ENCODE measurements around the gene ULBP2. TPM values are rescaled to one million over a fixed set of nuclear protein-coding genes. Genes with fewer than 3 reads are reported as not detected.

Gene ULBP2
- polyA plus RNA-seq (2013, experiment 1 of 2) = not detected
- not detected for polyA plus RNA-seq (2013, experiment 2 of 2)

- H3K9ac ChIP-seq (ENCODE audit: low read depth, low read length) = no peak within 1 kb of the TSS
- H3K27me3 ChIP-seq (ENCODE audit: insufficient read depth, low read length) = peaks cover 87% of the 10 kb centered on the region
- H3K9me3 ChIP-seq (ENCODE audit: insufficient read depth, low read depth, low read length) = peaks cover 3% of the 10 kb centered on the region; the same call in 1 of the 2 replicates
- H3K36me3 ChIP-seq (ENCODE audit: insufficient read depth, low read length) = no peaks in the 10 kb centered on the region
- no peaks in the 10 kb centered on the region for H3K4me1 ChIP-seq (ENCODE audit: insufficient read depth, low read length)
- peak within 1 kb of the TSS; percentile 67 for H3K4me3 ChIP-seq (ENCODE audit: low read length)
- 1% methylated on average over 61 of the region's 62 CpGs for WGBS
- H3K27ac ChIP-seq (ENCODE audit: low read depth, low read length) = no peak within 1 kb of the TSS
Observed at GRCh38 chr6:149941583-149942460, at the start of gene ULBP2. ULBP2 (plus strand) TSS chr6:149942014; CDS start chr6:149942073, 59 bp downstream.

GRCh38 chr6:149895048-149895590, 46.7 kb upstream of the ULBP2 start:
- Histone ChIP-seq H3K36me3 (ENCODE audit: insufficient read depth, low read length) (no peaks in the 10 kb centered on the region), H3K4me3 (ENCODE audit: low read length) (no peak overlapping the region), H3K4me1 (ENCODE audit: insufficient read depth, low read length) (no peaks in the 10 kb centered on the region), H3K27me3 (ENCODE audit: insufficient read depth, low read length) (no peaks in the 10 kb centered on the region), H3K9ac (ENCODE audit: low read depth, low read length) (no peak overlapping the region), H3K9me3 (ENCODE audit: insufficient read depth, low read depth, low read length) (no peaks in the 10 kb centered on the region), H3K27ac (ENCODE audit: low read depth, low read length) (no peak overlapping the region)
- WGBS = 67% methylated on average over 7 of the region's 7 CpGs

- WGBS = 92% methylated on average over 5 of the region's 5 CpGs
- no peaks in the 10 kb centered on the region for H3K9me3 ChIP-seq (ENCODE audit: insufficient read depth, low read depth, low read length)
- no peak overlapping the region for H3K4me3 ChIP-seq (ENCODE audit: low read length)
- H3K36me3 ChIP-seq (ENCODE audit: insufficient read depth, low read length) = no peaks in the 10 kb centered on the region
- no peaks in the 10 kb centered on the region for H3K27me3 ChIP-seq (ENCODE audit: insufficient read depth, low read length)
- H3K4me1 ChIP-seq (ENCODE audit: insufficient read depth, low read length) = no peaks in the 10 kb centered on the region
- H3K9ac ChIP-seq (ENCODE audit: low read depth, low read length) = no peak overlapping the region
- no peak overlapping the region for H3K27ac ChIP-seq (ENCODE audit: low read depth, low read length)
Observed at GRCh38 chr6:149895833-149896271, 46.0 kb upstream of the ULBP2 start.

GRCh38 chr6:149896491-149896890, 45.3 kb upstream of the ULBP2 start:
- no peaks in the 10 kb centered on the region for H3K36me3 ChIP-seq (ENCODE audit: insufficient read depth, low read length)
- no peak overlapping the region for H3K27ac ChIP-seq (ENCODE audit: low read depth, low read length)
- WGBS = 97% methylated on average over 3 of the region's 3 CpGs
- H3K4me1 ChIP-seq (ENCODE audit: insufficient read depth, low read length) = no peaks in the 10 kb centered on the region
- no peaks in the 10 kb centered on the region for H3K9me3 ChIP-seq (ENCODE audit: insufficient read depth, low read depth, low read length)
- no peak overlapping the region for H3K9ac ChIP-seq (ENCODE audit: low read depth, low read length)
- H3K4me3 ChIP-seq (ENCODE audit: low read length) = no peak overlapping the region
- no peaks in the 10 kb centered on the region for H3K27me3 ChIP-seq (ENCODE audit: insufficient read depth, low read length)

- Histone ChIP-seq H3K4me1 (ENCODE audit: insufficient read depth, low read length) (no peaks in the 10 kb centered on the region), H3K36me3 (ENCODE audit: insufficient read depth, low read length) (no peaks in the 10 kb centered on the region), H3K9me3 (ENCODE audit: insufficient read depth, low read depth, low read length) (no peaks in the 10 kb centered on the region), H3K27ac (ENCODE audit: low read depth, low read length) (no peak overlapping the region), H3K27me3 (ENCODE audit: insufficient read depth, low read length) (no peaks in the 10 kb centered on the region), H3K9ac (ENCODE audit: low read depth, low read length) (no peak overlapping the region), H3K4me3 (ENCODE audit: low read length) (no peak overlapping the region)
- 89% methylated on average over 11 of the region's 13 CpGs for WGBS
Observed at GRCh38 chr6:149897015-149897697, 44.7 kb upstream of the ULBP2 start.

- no peak within 1 kb of the TSS for H3K27ac ChIP-seq (ENCODE audit: low read depth, low read length)
- H3K27me3 ChIP-seq (ENCODE audit: insufficient read depth, low read length) = no peaks in the 10 kb centered on the region
- H3K9ac ChIP-seq (ENCODE audit: low read depth, low read length) = no peak within 1 kb of the TSS
- 81% methylated on average over 17 of the region's 17 CpGs for WGBS
- H3K9me3 ChIP-seq (ENCODE audit: insufficient read depth, low read depth, low read length) = no peaks in the 10 kb centered on the region
- no peaks in the 10 kb centered on the region for H3K4me1 ChIP-seq (ENCODE audit: insufficient read depth, low read length)
- no peaks in the 10 kb centered on the region for H3K36me3 ChIP-seq (ENCODE audit: insufficient read depth, low read length)
- H3K4me3 ChIP-seq (ENCODE audit: low read length) = no peak within 1 kb of the TSS
Observed at GRCh38 chr6:149897855-149898744, 43.7 kb upstream of the ULBP2 start, which contains the start of gene RAET1E. RAET1E (minus strand) TSS chr6:149898113; CDS start chr6:149890901, 7,212 bp downstream.

GRCh38 chr6:149898966-149899365, 42.8 kb upstream of the ULBP2 start:
- WGBS = 86% methylated on average over 9 of the region's 9 CpGs
- H3K9ac ChIP-seq (ENCODE audit: low read depth, low read length) = no peak overlapping the region
- H3K9me3 ChIP-seq (ENCODE audit: insufficient read depth, low read depth, low read length) = no peaks in the 10 kb centered on the region
- H3K27me3 ChIP-seq (ENCODE audit: insufficient read depth, low read length) = no peaks in the 10 kb centered on the region
- H3K4me3 ChIP-seq (ENCODE audit: low read length) = no peak overlapping the region
- H3K27ac ChIP-seq (ENCODE audit: low read depth, low read length) = no peak overlapping the region
- no peaks in the 10 kb centered on the region for H3K36me3 ChIP-seq (ENCODE audit: insufficient read depth, low read length)
- H3K4me1 ChIP-seq (ENCODE audit: insufficient read depth, low read length) = no peaks in the 10 kb centered on the region

GRCh38 chr6:149899486-149899885, 42.3 kb upstream of the ULBP2 start:
- no peak overlapping the region for H3K27ac ChIP-seq (ENCODE audit: low read depth, low read length)
- H3K4me3 ChIP-seq (ENCODE audit: low read length) = no peak overlapping the region
- no peaks in the 10 kb centered on the region for H3K9me3 ChIP-seq (ENCODE audit: insufficient read depth, low read depth, low read length)
- H3K4me1 ChIP-seq (ENCODE audit: insufficient read depth, low read length) = no peaks in the 10 kb centered on the region
- 94% methylated on average over 6 of the region's 6 CpGs for WGBS
- H3K9ac ChIP-seq (ENCODE audit: low read depth, low read length) = no peak overlapping the region
- no peaks in the 10 kb centered on the region for H3K36me3 ChIP-seq (ENCODE audit: insufficient read depth, low read length)
- H3K27me3 ChIP-seq (ENCODE audit: insufficient read depth, low read length) = no peaks in the 10 kb centered on the region

- no peaks in the 10 kb centered on the region for H3K36me3 ChIP-seq (ENCODE audit: insufficient read depth, low read length)
- no peak overlapping the region for H3K27ac ChIP-seq (ENCODE audit: low read depth, low read length)
- no peak overlapping the region for H3K4me3 ChIP-seq (ENCODE audit: low read length)
- no peaks in the 10 kb centered on the region for H3K9me3 ChIP-seq (ENCODE audit: insufficient read depth, low read depth, low read length)
- no peaks in the 10 kb centered on the region for H3K27me3 ChIP-seq (ENCODE audit: insufficient read depth, low read length)
- whole genome bisulfite sequencing = 85% methylated on average over 7 of the region's 7 CpGs
- no peaks in the 10 kb centered on the region for H3K4me1 ChIP-seq (ENCODE audit: insufficient read depth, low read length)
- no peak overlapping the region for H3K9ac ChIP-seq (ENCODE audit: low read depth, low read length)
Observed at GRCh38 chr6:149899926-149900619, 41.7 kb upstream of the ULBP2 start.

All from HUES64 (cell line).